Inferior parietal cortex (tissue), 1 donor: ENCODE measurements around the gene GALNT13.

Experiments
- DNase-seq: peaks from one replicate; pipeline ENCODE4 v3.0.0-alpha.2; 2016; ENCODE audit errors: extremely low spot score

Gene GALNT13

GRCh38 chr2:153944800-153945199 lies 73.1 kb downstream of the GALNT13 start:
- no peak for DNase-seq

- DNase-seq = no peak
Observed at GRCh38 chr2:153946036-153946435, 74.3 kb downstream of the GALNT13 start.

DNA sequence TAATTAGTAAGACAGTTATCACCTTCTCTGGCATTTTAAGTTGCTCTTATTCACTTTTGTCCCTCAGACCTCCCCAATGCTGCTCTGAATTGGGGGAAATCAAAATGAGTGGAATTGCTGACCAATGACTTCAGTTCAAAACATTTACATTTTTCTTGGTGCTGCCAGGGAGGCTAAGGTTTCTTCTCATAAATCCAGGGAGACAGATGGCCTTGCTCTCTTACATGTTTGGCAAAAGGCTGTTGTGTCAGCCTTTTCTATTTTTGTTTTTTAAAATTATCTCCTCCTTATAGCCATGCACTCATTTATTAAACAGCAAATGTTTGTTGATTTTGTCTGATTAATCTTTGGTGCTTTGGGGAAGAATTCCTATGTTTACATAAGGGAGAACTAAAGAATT lies 82.0 kb downstream of the GALNT13 start:
- no peak for DNase-seq

GRCh38 chr2:153963256-153963655 lies 91.5 kb downstream of the GALNT13 start:
- DNase-seq = peak; percentile 55

DNA sequence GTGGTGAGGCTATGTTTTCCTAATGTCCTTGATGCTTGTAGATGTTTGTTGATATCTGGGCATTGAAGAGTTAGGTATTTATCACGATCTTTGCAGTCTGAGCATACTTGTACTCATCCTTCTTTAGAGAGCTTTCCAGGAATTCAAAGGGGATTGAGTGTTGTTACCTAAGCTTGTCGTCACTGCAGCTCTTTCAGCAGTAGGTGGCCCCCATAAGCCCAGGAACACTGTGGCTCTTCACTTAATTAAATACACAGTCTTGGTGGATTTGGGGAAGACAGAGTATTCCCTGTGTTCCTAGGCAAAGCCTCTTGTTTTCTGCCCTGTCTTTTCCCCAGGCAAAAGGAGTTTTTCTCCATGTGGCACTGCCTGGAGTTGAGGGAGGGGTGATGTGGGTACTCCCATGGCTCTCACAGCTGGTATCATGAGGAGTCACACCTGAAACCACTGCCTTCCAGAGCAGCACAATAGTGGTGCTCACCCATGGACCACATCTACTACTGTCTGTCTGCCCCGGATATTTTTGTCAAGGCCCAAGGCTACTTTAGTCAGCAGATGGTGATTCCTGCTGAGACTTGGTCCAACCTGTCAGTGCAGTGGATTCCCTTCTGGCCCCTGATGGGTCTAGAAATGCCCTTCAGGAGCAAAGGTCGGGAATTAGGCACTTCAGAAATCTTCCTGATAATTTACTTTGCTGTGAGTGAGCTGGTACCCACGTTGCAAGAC lies 95.7 kb downstream of the GALNT13 start:
- no peak for DNase-seq

GRCh38 chr2:153971250-153971649 lies 99.5 kb downstream of the GALNT13 start:
- DNase-seq = no peak

GRCh38 chr2:153971855-153972254 lies 100.1 kb downstream of the GALNT13 start:
- DNase-seq = no peak

DNA sequence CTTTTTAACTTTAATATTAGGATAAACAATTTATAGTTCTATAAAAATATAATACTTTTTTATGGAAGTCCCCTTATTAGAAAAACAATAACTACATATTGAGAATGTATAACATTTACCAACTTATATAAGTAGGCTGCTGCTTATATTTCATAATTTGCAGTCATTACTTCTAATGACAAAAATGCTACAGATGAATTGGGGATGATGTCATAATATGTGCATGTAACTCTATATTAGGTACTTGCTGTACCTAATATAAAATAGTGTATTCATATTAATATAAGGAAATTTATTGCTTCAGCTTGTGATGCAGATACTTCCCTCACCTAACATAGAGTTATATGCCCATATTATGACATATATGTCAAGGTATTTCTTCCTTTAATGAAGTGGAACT lies 100.7 kb downstream of the GALNT13 start:
- DNase-seq = no peak

DNA sequence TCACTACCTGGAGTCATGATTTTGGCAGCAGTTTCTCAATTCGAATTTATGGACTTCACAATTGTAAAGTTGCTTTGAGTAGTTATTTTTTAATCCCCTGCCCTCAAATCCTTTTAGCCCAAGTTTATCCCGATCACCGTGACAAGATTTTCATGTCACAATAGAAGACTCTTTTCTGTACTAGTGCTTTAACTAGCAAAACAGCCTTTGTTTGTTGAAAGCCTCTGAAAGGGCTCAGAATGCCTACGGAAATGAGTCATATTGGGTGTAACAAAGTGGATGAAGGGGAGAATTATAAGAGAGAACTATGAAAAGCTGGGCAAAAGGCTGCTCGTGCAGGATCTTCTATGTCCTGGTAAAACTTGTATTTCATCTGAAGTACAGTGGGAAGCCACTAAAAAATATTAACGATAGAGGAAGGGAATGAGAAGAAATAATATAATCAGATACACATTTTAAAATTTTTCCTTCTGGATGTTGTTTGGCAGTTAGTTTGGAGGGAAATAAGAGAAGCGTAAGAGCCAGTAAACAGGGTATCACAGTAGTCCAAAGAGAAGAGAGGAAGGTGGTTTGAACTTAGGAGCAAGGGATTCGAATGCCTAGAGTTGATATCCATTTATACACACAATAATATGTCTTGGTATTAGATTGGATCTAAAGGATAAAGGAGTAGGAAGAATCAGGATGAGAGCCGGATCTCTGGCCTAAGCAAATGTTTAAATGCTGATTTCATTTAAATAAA lies 114.9 kb downstream of the GALNT13 start:
- peak; percentile 21 for DNase-seq

DNA sequence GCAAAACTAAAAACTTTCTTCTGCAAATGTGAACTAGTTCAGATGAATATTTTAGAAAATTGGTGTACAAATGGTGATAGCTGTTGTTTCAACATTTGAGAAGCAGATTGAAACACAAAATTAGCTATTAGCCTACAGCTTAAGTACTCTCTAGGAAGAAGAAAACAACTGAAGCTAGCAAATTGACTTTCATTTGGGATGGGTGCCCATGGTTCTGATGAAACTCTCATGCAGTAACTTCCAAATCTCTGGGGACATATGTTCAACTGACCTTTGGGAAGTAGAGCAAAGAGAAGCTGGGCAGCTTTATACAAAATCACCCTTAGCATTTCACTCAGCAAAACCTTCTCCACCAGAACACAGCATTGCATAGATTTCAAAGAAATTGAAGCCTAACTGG lies 119.0 kb downstream of the GALNT13 start:
- no peak for DNase-seq

GRCh38 chr2:154013514-154013913 lies 141.8 kb downstream of the GALNT13 start:
- DNase-seq = no peak

- no peak for DNase-seq
Observed at GRCh38 chr2:154015233-154015632, 143.5 kb downstream of the GALNT13 start.

- no peak for DNase-seq
Observed at GRCh38 chr2:154029504-154029903, 157.8 kb downstream of the GALNT13 start.

- DNase-seq = no peak
Observed at GRCh38 chr2:154032220-154032619, 160.5 kb downstream of the GALNT13 start.

DNA sequence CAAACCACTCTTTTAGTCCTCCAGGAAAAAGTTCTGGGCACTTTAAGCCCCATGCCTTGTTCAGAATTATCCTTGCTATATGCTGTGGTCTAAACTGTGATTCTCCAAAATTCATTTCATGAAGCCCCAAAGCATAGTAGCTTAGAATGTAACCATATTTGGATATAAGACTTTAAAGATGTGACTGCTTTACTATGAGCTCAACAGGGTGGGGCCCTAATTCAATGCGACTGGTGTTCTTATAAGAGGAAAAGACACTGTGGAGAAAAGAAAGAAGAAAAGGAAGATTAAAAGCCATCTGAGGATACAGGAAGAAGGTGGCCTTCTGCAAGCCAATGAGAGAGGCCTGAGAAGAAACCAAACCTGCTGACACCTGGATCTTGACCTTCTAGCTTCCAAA lies 174.8 kb downstream of the GALNT13 start:
- no peak for DNase-seq

GRCh38 chr2:154048905-154049304 lies 177.2 kb downstream of the GALNT13 start:
- DNase-seq = no peak

DNA sequence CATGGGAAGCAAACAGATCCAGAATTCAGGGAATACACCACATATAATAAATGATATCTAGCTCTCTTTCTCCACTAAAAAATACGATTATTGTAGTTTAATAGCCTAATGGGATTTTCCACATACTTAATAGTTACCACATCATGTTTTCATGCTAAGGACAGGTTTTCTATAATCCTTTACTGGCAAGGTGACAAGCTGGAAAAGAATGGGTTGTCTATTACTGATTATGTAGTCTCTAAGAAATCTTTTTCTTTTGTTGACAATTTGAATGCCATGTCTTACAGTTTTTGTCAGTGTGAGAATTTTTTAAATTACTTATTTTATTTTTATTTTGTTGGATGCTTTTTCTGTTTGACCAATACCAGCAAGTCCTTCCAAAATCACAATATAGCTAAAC lies 177.8 kb downstream of the GALNT13 start:
- no peak for DNase-seq

GRCh38 chr2:154067124-154067523 lies 195.4 kb downstream of the GALNT13 start:
- no peak for DNase-seq

DNA sequence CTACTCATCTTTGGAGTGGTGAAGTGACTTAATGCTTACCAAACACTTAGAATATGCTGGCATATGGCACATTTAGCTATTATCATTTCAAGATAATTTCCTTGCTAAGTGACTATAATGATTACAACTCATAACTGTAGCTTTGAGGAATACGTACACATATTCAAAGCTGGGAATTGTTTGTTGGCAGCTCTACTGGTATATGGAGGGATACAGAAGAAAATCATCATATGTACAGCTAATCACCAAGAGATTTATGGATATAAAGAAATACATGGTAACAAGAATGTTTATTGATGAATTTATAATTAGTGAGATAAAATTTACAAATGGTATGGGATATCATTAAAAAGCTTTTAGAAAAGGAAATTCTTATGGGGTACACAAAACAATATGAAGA lies 207.2 kb downstream of the GALNT13 start:
- no peak for DNase-seq

- DNase-seq = no peak
Observed at GRCh38 chr2:154092571-154092970, 220.8 kb downstream of the GALNT13 start.

- no peak for DNase-seq
Observed at GRCh38 chr2:154093856-154094255, 222.1 kb downstream of the GALNT13 start.

- no peak for DNase-seq
Observed at GRCh38 chr2:154097833-154098398, 226.2 kb downstream of the GALNT13 start.

- DNase-seq = no peak
Observed at GRCh38 chr2:154120706-154121105, 249.0 kb downstream of the GALNT13 start.
